Smooth muscle cell (in vitro differentiated cells): ENCODE results near the gene PDE4B. TPM values are rescaled to one million over a fixed set of nuclear protein-coding genes. Genes with fewer than 3 reads are reported as not detected.

Source experiments
- DNase-seq: peaks from one replicate; lab custom pipeline; 2025; ENCODE audit not compliant: unreplicated experiment; lab: John Stamatoyannopoulos, UW
- H2AFZ ChIP-seq: fragments of 200-600 bp; sonication (generic); 2 replicates; pipeline ENCODE4 v1.6.0; 2016; ENCODE audit warnings: antibody characterized with exemption, low read depth, mild to moderate bottlenecking
- H3F3A ChIP-seq: fragments of 200-600 bp; sonication (generic); 2 replicates; pipeline ENCODE4 v1.6.0; 2017; ENCODE audit warnings: antibody characterized with exemption, low read depth
- H3K27ac ChIP-seq: fragments of 200-600 bp; sonication (generic); 2 replicates; pipeline ENCODE4 v1.5.1; 2016; ENCODE audit warnings: low read depth, mild to moderate bottlenecking
- H3K27me3 ChIP-seq: fragments of 200-600 bp; sonication (generic); 2 replicates; pipeline ENCODE4 v1.6.1; 2016; ENCODE audit warnings: low read depth, mild to moderate bottlenecking
- H3K36me3 ChIP-seq: fragments of 200-600 bp; sonication (generic); 2 replicates; pipeline ENCODE4 v1.5.1; 2016; ENCODE audit warnings: low read depth
- H3K4me1 ChIP-seq: fragments of 200-600 bp; sonication (generic); 2 replicates; pipeline ENCODE4 v1.5.1; 2016; ENCODE audit warnings: low read depth
- H3K4me2 ChIP-seq: fragments of 200-600 bp; sonication (generic); 2 replicates; pipeline ENCODE4 v1.6.0; 2016; ENCODE audit warnings: mild to moderate bottlenecking
- H3K4me3 ChIP-seq: fragments of 200-600 bp; sonication (generic); 2 replicates; pipeline ENCODE4 v1.5.1; 2016; ENCODE audit warnings: mild to moderate bottlenecking
- H3K79me2 ChIP-seq: fragments of 200-600 bp; sonication (generic); 2 replicates; pipeline ENCODE4 v1.6.0; 2016; ENCODE audit warnings: low read depth, mild to moderate bottlenecking
- H3K9ac ChIP-seq: fragments of 200-600 bp; sonication (generic); 2 replicates; pipeline ENCODE4 v1.6.0; 2016; ENCODE audit warnings: low read depth
- H3K9me3 ChIP-seq: fragments of 200-600 bp; sonication (generic); replicated peaks from 2 replicates; pipeline ENCODE4 v1.5.1; 2016; ENCODE audit warnings: low read depth
- H4K20me1 ChIP-seq: fragments of 200-600 bp; sonication (generic); 2 replicates; pipeline ENCODE4 v1.6.0; 2016; ENCODE audit warnings: low read depth
- WGBS: methylation state at CpG from one replicate; pipeline ENCODE4 v1.1.7; 2016; ENCODE audit warnings: low lambda C conversion rate; 5-methylcytosine and 5-hydroxymethylcytosine counted together
- polyA plus RNA-seq: library from polyadenylated mRNA; unstranded; fragments of >200 nt; fragmentation: Nextera tagmentation; extraction: Ambion mirVana; gene quantifications from 2 replicates; pipeline ENCODE4 v1.2.1, GENCODE V29; 2016
- total RNA-seq: library from RNA; depleted of rRNA; stranded (reverse); fragments of >200 nt; gene quantifications from 2 replicates; pipeline ENCODE4 v1.2.3, GENCODE V29; 2014
- TF ChIP-seq, protein P1 (sequence below): fragments of 200-600 bp; sonication (generic); IDR thresholded peaks from 2 replicates; pipeline ENCODE4 v1.5.1; 2017; ENCODE audit warnings: borderline replicate concordance, mild to moderate bottlenecking, antibody characterized with exemption; ENCODE audit not compliant: insufficient read depth, poor library complexity, severe bottlenecking

The PDE4B gene
- total and polyA plus RNA-seq, 2 experiments from 2014 or later = 18.5 to 24.8 TPM

DNA sequence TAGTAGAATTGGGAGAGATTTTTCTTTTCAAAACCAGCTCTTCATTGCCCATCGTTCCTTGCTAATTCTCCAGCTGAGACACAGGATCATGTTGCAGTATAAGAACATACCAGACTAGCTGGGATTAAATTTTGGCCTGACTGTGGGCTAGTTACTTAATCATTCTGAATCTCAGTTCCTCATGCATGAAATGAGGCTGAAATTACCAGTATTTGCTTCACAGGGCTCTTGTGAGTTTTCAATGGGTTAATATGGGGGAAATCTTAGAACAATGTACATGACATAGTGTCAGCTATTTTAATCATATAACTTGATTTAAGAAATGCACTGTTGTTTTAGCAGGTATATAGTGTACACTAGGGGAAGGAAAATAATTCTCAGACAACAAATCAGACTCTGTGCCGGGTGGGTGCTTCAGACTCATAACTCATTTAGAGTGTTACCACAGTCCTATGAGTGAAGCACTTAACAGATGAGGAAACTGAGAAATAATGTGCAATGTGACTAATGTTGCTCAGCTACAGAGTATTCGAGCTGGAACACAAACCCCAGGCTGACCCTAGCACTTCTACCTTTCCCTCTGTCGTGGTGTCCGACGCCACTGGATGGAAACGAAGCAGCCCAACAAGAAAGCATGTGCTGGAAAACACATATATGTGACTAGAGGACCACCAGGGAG lies 603.7 kb downstream of the PDE4B start:
- no peaks in the 10 kb centered on the region for H3F3A ChIP-seq
- H3K4me3 ChIP-seq = no peak overlapping the region
- TF ChIP-seq, protein P1, sequence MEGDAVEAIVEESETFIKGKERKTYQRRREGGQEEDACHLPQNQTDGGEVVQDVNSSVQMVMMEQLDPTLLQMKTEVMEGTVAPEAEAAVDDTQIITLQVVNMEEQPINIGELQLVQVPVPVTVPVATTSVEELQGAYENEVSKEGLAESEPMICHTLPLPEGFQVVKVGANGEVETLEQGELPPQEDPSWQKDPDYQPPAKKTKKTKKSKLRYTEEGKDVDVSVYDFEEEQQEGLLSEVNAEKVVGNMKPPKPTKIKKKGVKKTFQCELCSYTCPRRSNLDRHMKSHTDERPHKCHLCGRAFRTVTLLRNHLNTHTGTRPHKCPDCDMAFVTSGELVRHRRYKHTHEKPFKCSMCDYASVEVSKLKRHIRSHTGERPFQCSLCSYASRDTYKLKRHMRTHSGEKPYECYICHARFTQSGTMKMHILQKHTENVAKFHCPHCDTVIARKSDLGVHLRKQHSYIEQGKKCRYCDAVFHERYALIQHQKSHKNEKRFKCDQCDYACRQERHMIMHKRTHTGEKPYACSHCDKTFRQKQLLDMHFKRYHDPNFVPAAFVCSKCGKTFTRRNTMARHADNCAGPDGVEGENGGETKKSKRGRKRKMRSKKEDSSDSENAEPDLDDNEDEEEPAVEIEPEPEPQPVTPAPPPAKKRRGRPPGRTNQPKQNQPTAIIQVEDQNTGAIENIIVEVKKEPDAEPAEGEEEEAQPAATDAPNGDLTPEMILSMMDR = no peak
- no peak overlapping the region for H3K9ac ChIP-seq
- DNase-seq = no peak
- H3K36me3 ChIP-seq = no peaks in the 10 kb centered on the region
- no peaks in the 10 kb centered on the region for H3K27me3 ChIP-seq
- H3K9me3 ChIP-seq = no peaks in the 10 kb centered on the region
- 75% methylated on average over 7 of the region's 7 CpGs for WGBS
- no peaks in the 10 kb centered on the region for H4K20me1 ChIP-seq
- peak overlapping the region; percentile 36 for H3K4me2 ChIP-seq
- no peak overlapping the region for H2AFZ ChIP-seq
- no peaks in the 10 kb centered on the region for H3K4me1 ChIP-seq
- H3K27ac ChIP-seq = peak overlapping the region; percentile 52
- H3K79me2 ChIP-seq = no peaks in the 10 kb centered on the region

GRCh38 chr1:66397192-66397591 lies 604.5 kb downstream of the PDE4B start:
- H3K27me3 ChIP-seq = no peaks in the 10 kb centered on the region
- no peaks in the 10 kb centered on the region for H3F3A ChIP-seq
- 89% methylated on average over 1 of the region's 1 CpG for WGBS
- no peak overlapping the region for H2AFZ ChIP-seq
- H3K9ac ChIP-seq = no peak overlapping the region
- H3K36me3 ChIP-seq = no peaks in the 10 kb centered on the region
- no peak overlapping the region for H3K27ac ChIP-seq
- no peaks in the 10 kb centered on the region for H3K79me2 ChIP-seq
- H3K4me1 ChIP-seq = no peaks in the 10 kb centered on the region
- H3K9me3 ChIP-seq = no peaks in the 10 kb centered on the region
- H3K4me2 ChIP-seq = no peak overlapping the region
- no peak for DNase-seq
- no peaks in the 10 kb centered on the region for H4K20me1 ChIP-seq
- TF ChIP-seq, protein P1 = no peak
- no peak overlapping the region for H3K4me3 ChIP-seq

- H3F3A ChIP-seq = no peaks in the 10 kb centered on the region
- no peaks in the 10 kb centered on the region for H3K79me2 ChIP-seq
- H3K27ac ChIP-seq = peak overlapping the region; percentile 7
- H3K4me1 ChIP-seq = no peaks in the 10 kb centered on the region
- no peaks in the 10 kb centered on the region for H3K27me3 ChIP-seq
- no peak overlapping the region for H3K9ac ChIP-seq
- H3K9me3 ChIP-seq = no peaks in the 10 kb centered on the region
- no peaks in the 10 kb centered on the region for H3K36me3 ChIP-seq
- TF ChIP-seq, protein P1 = no peak
- WGBS = 47% methylated on average over 2 of the region's 3 CpGs
- H3K4me2 ChIP-seq = peak overlapping the region; percentile 21
- no peak overlapping the region for H3K4me3 ChIP-seq
- no peak for DNase-seq
- H4K20me1 ChIP-seq = no peaks in the 10 kb centered on the region
- peak overlapping the region; percentile 30 for H2AFZ ChIP-seq
Measured at GRCh38 chr1:66399888-66400529, 607.3 kb downstream of the PDE4B start.

GRCh38 chr1:66400660-66401059 lies 608.0 kb downstream of the PDE4B start:
- no peaks in the 10 kb centered on the region for H3K9me3 ChIP-seq
- H3K4me2 ChIP-seq = no peak overlapping the region
- DNase-seq = no peak
- no peak overlapping the region for H3K9ac ChIP-seq
- H3K27me3 ChIP-seq = no peaks in the 10 kb centered on the region
- no peak overlapping the region for H3K4me3 ChIP-seq
- no peak overlapping the region for H3K27ac ChIP-seq
- H2AFZ ChIP-seq = no peak overlapping the region
- H3K79me2 ChIP-seq = no peaks in the 10 kb centered on the region
- 87% methylated on average over 4 of the region's 4 CpGs for WGBS
- H3F3A ChIP-seq = no peaks in the 10 kb centered on the region
- H4K20me1 ChIP-seq = no peaks in the 10 kb centered on the region
- no peaks in the 10 kb centered on the region for H3K36me3 ChIP-seq
- TF ChIP-seq, protein P1 = no peak
- H3K4me1 ChIP-seq = no peaks in the 10 kb centered on the region
